ENCODE data around the gene GNPTG.

DNA sequence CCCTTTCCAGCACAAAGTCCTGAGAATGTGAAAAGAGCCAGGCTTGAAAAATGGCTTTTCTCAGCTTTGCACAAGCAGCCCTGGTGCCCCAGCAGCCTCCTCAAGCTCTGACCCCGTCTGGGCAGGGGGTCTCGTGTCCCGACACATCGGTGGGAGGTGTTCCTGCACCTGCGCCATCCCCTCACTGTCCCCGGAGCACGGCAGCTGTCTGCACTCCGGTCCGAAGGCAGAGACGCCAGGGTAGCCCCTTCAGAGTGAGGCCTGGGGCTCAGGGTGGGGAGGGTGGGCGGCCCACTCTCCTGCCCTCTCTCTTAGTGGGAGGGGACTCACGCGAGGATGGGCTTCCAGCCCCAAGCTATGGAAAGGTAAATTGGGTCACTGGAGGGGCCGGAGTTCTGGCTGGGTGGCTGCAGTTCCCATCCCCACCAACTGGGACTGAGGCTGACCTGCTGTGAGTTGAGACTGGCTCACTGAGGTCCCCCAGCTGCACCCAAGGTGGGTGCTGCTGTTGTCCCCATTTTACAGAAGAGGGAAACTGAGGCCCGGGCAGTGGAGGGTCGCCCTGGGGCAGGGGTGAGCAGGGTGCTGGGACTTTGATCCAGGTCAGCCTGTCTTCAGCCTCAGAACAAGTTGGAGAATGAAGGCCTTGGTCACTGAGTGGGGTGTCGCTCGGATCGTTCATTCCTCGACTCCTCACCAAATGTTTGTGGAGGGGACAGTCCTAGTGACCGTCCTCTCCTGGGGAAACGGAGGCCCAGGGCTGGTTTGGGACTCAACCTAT lies 20.6 kb upstream of the GNPTG start:
- TF ChIP-seq, protein P1, sequence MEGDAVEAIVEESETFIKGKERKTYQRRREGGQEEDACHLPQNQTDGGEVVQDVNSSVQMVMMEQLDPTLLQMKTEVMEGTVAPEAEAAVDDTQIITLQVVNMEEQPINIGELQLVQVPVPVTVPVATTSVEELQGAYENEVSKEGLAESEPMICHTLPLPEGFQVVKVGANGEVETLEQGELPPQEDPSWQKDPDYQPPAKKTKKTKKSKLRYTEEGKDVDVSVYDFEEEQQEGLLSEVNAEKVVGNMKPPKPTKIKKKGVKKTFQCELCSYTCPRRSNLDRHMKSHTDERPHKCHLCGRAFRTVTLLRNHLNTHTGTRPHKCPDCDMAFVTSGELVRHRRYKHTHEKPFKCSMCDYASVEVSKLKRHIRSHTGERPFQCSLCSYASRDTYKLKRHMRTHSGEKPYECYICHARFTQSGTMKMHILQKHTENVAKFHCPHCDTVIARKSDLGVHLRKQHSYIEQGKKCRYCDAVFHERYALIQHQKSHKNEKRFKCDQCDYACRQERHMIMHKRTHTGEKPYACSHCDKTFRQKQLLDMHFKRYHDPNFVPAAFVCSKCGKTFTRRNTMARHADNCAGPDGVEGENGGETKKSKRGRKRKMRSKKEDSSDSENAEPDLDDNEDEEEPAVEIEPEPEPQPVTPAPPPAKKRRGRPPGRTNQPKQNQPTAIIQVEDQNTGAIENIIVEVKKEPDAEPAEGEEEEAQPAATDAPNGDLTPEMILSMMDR (IDR thresholded peaks at IDR 0.05), result no peak
- TF ChIP-seq, protein P2, sequence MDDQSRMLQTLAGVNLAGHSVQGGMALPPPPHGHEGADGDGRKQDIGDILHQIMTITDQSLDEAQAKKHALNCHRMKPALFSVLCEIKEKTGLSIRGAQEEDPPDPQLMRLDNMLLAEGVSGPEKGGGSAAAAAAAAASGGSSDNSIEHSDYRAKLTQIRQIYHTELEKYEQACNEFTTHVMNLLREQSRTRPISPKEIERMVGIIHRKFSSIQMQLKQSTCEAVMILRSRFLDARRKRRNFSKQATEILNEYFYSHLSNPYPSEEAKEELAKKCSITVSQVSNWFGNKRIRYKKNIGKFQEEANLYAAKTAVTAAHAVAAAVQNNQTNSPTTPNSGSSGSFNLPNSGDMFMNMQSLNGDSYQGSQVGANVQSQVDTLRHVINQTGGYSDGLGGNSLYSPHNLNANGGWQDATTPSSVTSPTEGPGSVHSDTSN (IDR thresholded peaks at IDR 0.05), result no peak
- TF ChIP-seq RCOR1 (IDR thresholded peaks at IDR 0.05; ENCODE audit: low read length) (no peak), TEAD4 (IDR thresholded peaks at IDR 0.05; ENCODE audit: borderline replicate concordance, insufficient read depth) (no peak), TCF12 (IDR thresholded peaks at IDR 0.05) (no peak), FOSL2 (IDR thresholded peaks at IDR 0.05; ENCODE audit: borderline replicate concordance, low read depth) (no peak), TAF1 (IDR thresholded peaks at IDR 0.05; ENCODE audit: borderline replicate concordance, low read depth, low read length) (no peak), POLR2AphosphoS5 (IDR thresholded peaks at IDR 0.05; ENCODE audit: low read depth, low read length) (no peak)
